NCI-H446 treated with DMSO at 0.1 percent for 48 hours (cell line): ENCODE results near the gene TIMM13.
"Not testable (repeated sequence)": the region's sequence is repeated elsewhere in the genome, so short reads cannot be mapped to it uniquely, and the experiment has no call there.

Experiments
- DNase-seq: peaks from one replicate; lab custom pipeline; 2025; lab: John Stamatoyannopoulos, UW

TIMM13 gene

DNA sequence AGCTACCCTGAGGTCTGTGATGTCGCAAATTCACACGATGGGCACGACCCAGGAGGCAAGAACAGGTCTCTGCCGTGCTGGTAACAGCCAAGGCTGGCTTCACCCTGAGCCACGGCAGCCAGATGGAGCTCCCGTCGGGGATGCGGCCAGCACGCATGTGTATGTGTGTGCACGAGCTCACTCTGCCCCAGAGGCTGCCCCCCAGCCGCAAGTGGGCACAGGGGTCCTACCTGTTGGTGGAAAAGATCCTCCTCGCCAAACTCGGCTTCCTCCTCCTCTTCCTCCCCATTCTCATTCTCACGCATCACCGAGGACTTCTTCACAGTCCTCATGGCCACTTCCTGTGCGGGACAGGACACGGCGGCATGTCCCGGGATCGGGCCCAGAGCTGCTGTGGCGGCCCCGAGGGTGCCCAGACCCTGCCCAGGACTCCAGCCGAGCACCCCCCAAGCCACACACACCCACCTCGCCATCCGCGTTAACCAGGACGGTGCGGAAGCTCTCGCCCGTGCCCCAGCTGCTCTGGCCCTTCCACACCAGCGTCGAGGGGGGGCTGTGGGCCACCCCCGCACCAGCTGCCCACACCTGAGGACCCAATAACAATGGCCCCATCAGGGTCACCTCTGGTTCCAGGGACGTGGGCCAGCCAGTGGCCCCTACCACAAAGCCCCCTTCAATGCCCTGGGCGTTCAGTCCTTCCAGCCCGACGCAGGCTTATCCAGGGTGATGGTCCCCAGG lies 4.1 kb upstream of the TIMM13 start:
- no peak for DNase-seq

DNA sequence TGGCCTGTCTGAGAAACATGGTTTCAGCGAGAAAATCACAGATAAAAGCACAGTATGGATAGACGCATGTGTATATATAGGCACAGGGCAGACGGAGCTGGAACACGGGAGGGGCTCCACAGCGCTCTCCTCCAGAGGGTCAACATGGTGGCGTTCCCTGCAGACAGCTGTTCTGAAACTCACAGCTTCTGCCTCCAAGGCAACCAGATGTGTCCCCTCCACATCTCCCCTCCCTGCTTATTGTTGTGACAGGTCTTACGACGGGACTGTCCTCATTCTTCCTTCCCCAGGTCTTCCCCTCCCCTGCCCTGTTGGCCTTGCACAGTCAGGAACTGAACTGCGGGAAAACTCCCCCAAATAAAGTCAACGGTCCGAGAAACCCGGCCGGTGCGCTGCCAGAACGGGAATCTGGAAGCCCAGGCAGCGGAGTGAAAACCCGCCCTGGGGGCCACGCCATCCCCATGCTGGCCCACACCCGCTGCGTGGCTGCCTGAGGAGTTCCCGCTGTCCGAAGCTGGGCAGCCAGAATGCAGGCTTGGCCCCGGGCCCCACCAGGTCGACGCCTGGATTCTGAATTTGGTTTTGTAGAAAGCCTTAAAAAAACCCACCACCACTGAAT lies 2.6 kb upstream of the TIMM13 start:
- DNase-seq, result no peak

- DNase-seq, result no peak
Observed at GRCh38 chr19:2428756-2429711, 1.6 kb upstream of the TIMM13 start.

GRCh38 chr19:2428321-2428690 lies 920 bp upstream of the TIMM13 start:
- no peak for DNase-seq

DNA sequence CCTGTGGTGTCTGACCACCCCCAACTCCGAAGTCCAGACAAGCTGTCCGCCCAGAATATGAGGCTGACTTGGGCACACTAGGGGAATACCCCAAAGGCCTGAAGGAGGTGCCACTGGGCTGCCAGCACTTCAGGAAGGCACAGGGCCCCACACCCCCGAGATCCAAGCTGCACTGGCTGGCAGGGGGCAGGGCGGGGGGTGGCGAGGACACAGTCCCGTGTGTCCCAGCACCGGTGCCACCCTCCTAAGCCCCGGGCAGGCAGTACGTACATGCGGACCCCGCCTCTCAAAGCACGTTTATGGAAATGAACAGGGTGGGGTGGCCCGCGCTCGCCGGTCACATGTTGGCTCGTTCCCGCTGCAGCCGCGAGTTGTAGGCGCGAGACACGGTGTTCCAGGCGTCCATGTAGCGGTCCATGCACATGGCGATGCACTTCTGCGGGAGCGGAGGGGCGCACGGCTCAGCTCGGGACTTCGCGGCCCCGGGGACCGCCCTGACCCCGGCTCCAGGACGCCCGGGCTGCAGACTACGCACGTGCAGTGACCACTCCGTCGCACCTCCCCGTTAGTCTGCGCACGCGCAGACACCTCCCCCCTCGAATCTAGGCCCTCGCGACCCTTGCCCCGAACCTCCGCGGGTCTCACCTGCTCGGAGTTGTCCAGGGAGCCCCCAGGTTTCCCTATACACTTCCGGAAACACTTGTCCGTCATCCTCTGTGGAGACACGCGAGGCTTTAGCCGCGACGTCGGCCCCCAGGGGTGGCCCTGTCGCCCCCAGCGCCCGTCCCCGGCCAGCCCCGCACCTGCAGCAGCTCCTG lies 566 bp downstream of the TIMM13 start:
- DNase-seq, result no peak

DNA sequence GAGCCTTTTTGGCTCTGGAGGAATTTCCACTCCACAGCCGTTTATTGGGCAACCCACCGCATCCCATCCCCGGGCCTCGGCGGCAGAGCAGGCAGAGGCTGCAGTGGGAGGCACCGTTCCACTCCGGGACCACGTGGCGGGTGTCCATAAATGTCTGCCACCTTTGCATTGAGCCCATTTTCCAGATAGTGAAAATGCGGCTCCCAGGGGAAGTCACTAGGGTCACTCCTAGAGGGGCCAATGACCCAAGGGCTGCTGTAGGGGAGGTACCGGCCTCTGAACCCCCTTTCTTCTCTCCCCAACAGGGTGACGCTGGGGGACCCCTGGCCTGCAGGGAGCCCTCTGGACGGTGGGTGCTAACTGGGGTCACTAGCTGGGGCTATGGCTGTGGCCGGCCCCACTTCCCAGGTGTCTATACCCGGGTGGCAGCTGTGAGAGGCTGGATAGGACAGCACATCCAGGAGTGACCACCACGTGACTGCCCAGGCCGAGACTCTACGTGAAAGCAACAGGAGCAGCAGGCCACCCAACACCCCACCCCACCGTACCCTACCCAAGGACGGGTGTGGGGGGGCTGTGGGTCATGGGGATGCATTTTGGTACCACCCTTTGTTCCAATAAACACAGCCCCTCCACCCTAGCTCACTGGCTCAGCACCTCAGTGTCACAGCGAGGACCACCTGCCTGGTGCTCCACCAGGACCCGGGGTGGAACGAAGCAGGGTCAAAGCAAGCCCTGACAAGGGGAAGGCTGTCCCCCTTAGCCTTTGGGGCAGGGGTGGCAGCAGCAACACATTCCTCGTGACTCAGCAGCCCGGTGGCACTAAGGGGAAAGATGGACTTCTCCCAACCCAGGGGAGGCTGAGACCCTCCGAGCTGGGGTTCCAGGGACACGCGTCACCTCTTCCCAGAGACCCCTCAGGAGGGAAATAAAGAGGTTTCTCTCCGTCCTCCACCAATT lies 1.5 kb downstream of the TIMM13 start:
- DNase-seq, result no peak

DNA sequence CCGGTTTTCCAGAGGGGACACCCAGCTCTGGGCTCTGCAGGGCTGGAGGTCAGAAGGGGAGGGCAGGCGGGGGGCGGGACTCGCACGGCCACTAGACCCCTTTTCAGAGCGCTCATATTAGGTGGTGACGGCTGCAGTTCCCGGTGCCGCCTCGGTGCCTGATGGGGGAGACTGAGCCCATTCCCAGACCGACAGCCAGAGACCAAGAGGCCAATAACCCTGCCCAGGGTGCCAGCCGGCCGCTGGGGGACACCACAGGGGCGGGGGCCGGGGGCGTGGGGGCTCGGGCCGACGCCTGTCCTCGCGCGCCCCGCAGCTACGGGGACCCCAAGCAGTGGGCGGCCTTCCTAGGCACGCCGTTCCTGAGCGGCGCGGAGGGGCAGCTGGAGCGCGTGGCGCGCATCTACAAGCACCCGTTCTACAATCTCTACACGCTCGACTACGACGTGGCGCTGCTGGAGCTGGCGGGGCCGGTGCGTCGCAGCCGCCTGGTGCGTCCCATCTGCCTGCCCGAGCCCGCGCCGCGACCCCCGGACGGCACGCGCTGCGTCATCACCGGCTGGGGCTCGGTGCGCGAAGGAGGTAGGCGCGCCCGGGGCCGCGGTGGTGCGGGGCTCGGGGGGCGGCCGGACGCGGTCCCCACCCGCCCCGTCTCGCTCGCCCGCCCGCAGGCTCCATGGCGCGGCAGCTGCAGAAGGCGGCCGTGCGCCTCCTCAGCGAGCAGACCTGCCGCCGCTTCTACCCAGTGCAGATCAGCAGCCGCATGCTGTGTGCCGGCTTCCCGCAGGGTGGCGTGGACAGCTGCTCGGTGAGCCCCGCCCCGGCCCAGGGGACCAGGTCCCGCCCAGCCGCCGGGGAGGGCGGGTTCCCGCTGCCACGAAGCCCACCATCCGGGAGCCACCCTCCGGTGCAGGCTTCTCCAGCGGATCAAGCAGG lies 2.4 kb downstream of the TIMM13 start:
- DNase-seq, result no peak

GRCh38 chr19:2423915-2424685 lies 3.3 kb downstream of the TIMM13 start:
- no peak for DNase-seq

DNA sequence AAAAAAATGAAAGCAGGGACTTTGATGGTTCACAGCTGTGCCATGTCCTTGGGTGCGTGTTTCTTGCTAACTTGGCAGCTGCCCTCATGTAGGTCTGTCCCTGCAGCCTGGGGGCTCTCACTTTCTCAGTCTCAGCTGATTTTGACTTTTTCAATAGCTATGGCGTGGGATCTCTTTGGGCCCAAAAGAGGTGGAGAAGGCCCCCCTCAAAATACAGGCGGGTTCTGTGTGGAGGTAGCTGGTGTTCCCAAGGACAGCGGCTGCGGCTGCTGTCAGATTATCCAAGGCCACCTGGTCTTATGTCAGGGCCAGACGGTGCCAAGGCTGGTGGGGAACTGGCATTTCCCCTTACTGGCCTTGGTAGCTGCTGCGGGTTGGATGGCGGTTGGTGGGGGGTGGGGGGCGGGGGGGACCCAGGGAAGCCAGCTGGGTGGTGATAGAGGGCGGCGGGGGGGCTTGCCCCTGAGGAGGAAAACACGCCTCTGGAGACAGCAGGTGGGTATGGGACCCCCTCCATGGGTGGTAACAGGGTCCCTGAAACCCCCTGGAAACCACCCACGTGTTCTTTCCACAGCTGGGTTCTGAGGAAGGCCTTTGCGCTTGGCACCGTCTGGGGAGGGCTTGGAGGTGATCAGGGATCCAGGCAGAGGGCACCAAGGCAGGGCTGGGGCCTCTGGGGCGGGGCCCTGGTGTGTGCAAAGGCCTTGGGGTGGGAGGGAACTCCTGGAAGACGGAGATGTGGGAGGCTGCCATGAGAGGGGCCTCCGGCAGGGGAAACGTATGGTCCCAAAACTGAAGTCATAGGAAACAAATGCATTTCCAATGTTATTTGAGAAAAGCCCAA lies 4.1 kb downstream of the TIMM13 start:
- no peak for DNase-seq

GRCh38 chr19:2421581-2422306 lies 5.6 kb downstream of the TIMM13 start:
- DNase-seq, result no peak

- DNase-seq, result no peak
Observed at GRCh38 chr19:2420490-2420889, 6.9 kb downstream of the TIMM13 start.

DNA sequence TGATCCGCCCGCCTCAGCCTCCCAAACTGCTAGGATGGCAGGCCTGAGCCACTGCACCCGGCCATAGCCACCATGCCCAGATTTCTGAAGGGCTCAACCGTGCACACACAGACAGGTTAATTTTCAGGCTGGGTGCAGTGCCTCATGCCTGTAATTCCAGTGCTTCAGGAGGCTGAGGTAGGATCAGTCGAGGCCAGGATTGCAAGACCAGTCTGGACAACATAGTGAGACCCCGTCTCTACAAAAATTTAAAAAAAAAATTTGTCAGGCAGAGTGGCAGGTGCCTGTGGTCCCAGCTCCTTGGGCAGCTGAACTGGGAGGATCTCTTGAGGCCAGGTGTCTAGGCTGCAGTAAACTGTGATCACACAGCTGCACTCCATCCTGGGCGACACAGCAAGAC lies 7.6 kb downstream of the TIMM13 start:
- no peak for DNase-seq

GRCh38 chr19:2417881-2418406 lies 9.4 kb downstream of the TIMM13 start:
- no peak for DNase-seq

DNA sequence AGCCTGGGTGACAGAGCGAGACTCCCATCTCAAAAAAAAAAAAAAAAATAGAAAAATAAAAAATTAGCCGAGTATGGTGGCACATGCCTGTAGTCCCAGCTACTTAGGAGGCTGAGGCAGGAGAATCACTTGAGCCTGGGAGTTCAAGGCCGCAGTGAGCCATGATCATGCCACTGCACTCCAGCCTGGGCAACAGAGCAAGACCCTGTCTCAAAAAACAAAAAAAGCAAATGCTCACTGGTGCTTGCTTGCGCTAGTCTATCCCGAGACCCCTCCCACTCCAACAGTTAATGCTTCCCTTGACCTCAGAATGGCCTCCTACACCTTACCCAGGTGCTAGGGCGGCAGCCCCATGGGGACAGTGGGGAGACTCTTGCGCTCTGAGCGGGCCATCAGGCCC lies 9.9 kb downstream of the TIMM13 start:
- DNase-seq, result not testable (repeated sequence)

GRCh38 chr19:2416321-2417097 lies 10.9 kb downstream of the TIMM13 start:
- no peak for DNase-seq

DNA sequence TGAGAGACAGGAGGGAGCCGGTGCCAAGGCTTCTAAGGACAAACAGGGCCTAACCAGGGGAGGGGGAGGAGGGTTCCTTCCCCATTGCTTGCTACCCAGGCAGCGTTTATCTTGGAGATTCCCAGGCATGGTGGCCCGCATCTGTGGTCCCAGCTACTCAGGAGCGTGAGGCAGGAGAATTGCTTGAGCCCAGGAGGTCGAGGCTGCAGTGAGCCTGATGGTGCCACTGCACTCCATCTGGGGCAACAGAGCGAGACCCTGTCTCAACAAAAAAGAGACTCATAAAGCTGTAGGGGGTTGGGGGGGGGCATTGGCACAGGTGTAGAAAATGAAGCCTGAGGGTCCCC lies 11.4 kb downstream of the TIMM13 start:
- no peak for DNase-seq
